Measurements from ENCODE around the gene RNF121.
"Not testable (repeated sequence)": the region's sequence is repeated elsewhere in the genome, so short reads cannot be mapped to it uniquely, and the experiment has no call there.

Gene RNF121

DNA sequence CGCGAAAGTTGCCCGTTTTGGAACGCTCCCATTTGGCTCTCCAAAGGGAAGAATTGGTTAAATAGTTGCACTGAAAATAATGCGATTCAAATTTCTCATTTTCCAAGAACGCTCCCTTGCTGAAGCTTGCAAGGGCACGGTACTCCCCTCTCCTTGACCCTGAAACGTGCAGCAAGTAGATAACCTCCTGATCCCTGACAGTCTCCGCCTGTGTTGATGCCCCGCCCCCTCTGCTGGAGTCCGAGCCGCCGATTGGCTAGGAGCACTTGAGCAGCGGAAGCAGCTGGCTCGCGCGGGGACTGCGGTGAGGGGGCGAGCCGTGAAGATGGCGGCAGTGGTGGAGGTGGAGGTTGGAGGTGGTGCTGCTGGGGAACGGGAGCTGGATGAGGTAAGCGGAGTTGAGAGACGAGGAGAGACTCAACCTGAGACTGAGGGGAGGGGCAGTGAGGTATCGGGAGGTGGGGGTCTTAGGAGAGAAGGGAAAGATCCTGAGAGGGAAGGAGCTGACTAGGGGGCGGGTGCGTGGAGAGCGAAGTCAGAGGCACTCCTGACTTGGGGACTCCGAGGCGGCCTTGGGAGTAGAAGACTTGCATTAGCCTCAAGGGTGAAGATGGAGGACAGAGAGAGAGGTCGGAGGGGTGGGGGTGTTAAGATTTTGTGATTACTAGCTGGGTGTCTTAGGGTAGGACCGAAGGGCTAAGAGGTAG is at the start of gene RNF121:
TSS of gene RNF121 (plus strand) at position 310 of the 707 bp plus-strand sequence. CDS start at position 326, 16 bp downstream.
- peak; percentile 58 for DNase-seq (ENCODE audit: low read depth)
- TF ChIP-seq, protein P1, sequence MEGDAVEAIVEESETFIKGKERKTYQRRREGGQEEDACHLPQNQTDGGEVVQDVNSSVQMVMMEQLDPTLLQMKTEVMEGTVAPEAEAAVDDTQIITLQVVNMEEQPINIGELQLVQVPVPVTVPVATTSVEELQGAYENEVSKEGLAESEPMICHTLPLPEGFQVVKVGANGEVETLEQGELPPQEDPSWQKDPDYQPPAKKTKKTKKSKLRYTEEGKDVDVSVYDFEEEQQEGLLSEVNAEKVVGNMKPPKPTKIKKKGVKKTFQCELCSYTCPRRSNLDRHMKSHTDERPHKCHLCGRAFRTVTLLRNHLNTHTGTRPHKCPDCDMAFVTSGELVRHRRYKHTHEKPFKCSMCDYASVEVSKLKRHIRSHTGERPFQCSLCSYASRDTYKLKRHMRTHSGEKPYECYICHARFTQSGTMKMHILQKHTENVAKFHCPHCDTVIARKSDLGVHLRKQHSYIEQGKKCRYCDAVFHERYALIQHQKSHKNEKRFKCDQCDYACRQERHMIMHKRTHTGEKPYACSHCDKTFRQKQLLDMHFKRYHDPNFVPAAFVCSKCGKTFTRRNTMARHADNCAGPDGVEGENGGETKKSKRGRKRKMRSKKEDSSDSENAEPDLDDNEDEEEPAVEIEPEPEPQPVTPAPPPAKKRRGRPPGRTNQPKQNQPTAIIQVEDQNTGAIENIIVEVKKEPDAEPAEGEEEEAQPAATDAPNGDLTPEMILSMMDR (IDR thresholded peaks at IDR 0.05; ENCODE audit: control insufficient read depth, insufficient read depth, low read depth, low read length, missing control alignments) = no peak
- H3K4me3 ChIP-seq (ENCODE audit: control insufficient read depth, low read depth, low read length) = peak within 1 kb of the TSS; percentile 75

DNA sequence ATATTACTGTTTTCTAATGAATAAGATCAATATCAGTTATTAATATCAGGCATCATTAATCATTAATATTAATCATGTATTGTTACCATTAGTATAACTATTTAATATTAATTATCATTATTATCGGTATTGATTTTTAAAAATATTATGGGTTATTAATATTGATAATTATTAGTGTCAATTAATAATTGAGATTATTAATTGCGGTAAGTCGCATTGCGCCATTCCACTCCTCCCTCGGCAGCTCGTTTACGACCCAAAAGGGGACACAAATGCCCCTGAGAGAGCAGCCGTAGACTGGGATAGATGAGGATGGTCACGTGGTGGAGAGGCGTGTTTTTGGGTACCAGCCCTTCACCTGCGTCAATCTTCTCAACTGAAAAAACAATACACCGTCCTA is 43.0 kb upstream of the RNF121 start:
- H3K4me3 ChIP-seq (ENCODE audit: control insufficient read depth, low read depth, low read length) = not testable (repeated sequence)

DNA sequence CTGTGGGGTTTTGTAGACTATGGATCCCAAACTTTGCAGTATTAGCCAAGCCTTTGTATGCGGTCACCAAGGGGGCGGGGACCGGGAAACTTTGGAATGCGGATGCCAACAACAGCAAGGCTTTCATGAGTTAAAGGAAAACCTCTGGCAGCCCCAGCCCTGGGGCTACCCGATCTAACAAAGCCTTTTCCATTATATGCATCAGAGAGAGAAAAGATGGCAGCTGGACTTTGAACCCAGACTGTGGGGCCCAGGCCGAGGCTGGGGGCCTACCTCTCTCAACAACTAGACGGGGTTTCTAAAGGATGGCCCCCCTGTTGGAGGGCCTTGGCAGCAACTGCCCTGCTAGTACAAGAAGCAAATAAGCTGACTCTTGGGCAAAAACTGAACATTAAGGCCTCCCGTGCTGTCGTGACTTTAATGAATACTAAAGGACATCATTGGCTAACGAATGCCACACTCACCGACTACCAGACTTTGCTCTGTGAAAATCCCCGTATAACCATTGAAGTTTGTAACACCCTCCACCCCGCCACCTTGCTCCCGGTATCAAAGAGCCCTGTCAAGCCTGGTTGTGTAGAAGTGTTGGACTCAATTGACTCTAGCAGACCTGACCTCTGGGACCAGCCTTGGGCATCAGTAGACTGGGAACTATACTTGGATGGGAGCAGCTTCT is 40.4 kb upstream of the RNF121 start:
- not testable (repeated sequence) for H3K4me3 ChIP-seq (ENCODE audit: control insufficient read depth, low read depth, low read length); DNase-seq (ENCODE audit: low read depth)

More for the DNA sequence above, 43.0 kb upstream of the RNF121 start:
- not testable (repeated sequence) for DNase-seq (ENCODE audit: low read depth)

DNA sequence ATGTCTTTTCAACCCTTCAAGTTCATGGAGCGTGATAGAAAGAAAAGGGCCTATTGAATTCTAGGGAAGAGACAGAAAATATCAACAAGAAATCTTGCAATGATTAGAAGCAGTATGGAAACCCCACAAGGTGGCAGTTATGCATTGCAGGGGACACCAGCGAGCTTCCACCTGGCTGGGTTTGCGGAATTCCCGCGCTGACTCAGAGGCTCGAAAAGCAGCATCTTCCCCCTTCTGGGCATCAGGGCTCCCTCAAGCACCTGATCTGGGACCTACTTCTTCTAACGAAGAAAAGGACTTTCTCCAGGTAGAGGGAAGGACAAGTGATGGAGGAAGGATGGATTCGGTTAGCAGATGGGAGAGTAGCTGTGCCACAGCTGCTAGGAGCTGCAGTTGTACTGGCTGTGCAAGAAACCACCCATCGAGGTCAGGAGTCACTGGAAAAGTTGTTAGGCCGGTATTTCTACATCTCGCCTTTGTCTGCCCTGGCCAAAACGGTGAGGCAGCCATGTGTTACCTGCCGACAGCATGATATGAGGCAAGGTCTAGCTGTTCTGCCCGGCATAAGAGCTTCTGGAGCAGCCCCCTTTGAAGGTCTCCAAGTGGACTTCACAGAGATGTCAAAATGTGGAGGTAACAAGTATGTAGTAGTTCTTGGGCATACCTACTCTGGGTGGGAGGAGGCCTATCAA is 39.5 kb upstream of the RNF121 start:
- not testable (repeated sequence) for H3K4me3 ChIP-seq (ENCODE audit: control insufficient read depth, low read depth, low read length); DNase-seq (ENCODE audit: low read depth)

DNA sequence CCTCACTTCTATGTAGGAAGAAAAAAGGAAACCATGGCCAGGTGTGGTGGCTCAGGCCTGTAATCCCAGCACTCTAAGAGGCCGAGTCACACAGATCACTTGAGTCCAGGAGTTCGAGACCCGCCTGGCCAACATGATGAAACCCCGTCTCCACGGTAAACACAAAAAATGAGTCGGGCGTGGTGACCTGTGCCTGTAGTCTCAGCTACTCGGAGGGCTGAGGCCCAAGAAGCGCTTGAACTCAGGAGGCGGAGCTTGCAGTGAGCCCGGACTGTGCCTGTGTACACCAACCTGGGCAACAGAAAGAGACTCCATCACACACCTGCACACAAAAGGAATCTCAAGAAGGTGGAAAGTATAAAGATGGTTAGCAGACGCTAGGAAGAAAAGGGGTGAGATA is 32.9 kb upstream of the RNF121 start:
- TF ChIP-seq, protein P1 (IDR thresholded peaks at IDR 0.05; ENCODE audit: control insufficient read depth, insufficient read depth, low read depth, low read length, missing control alignments) = no peak
- no peak overlapping the region for H3K4me3 ChIP-seq (ENCODE audit: control insufficient read depth, low read depth, low read length)
- DNase-seq (ENCODE audit: low read depth) = no peak

DNA sequence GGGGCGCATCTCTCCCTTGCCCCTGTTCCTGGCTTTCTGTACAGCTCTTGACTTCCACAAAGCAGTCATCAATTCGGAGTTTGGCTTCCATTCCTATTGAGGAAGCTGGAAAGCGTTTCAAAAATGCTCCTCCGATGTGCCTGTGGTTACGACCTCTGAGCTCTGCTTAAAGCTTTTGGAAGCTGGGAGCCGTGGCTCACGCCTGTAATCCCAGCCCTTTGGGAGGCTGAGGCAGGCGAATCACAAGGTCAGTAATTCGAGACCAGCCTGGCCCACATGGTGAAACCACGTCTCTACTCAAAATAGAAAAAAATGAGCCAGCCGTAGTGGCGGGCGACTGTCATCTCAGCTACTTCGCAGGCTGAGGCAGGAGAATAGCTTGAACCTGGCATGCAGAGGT is 27.7 kb upstream of the RNF121 start:
- H3K4me3 ChIP-seq (ENCODE audit: control insufficient read depth, low read depth, low read length) = not testable (repeated sequence)
- peak; percentile 48 for DNase-seq (ENCODE audit: low read depth)

DNA sequence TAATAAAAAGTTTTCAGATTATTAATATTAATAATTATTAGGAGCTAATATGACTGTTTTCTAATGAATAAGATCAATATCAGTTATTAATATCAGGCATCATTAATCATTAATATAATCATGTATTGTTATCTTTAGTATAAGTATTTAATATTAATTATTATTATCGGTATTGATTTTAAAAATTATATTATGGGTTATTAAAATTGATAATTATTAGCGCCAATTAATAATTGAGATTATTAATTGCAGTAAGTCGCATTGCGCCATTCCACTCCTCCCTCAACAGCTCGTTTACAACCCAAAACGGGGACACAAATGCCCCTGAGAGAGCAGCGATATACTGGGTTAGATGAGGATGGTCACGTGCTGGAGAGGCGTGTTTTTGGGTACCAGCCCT is 20.6 kb upstream of the RNF121 start:
- no peak overlapping the region for H3K4me3 ChIP-seq (ENCODE audit: control insufficient read depth, low read depth, low read length)
- DNase-seq (ENCODE audit: low read depth) = no peak
- TF ChIP-seq, protein P1 (IDR thresholded peaks at IDR 0.05; ENCODE audit: control insufficient read depth, insufficient read depth, low read depth, low read length, missing control alignments) = no peak

DNA sequence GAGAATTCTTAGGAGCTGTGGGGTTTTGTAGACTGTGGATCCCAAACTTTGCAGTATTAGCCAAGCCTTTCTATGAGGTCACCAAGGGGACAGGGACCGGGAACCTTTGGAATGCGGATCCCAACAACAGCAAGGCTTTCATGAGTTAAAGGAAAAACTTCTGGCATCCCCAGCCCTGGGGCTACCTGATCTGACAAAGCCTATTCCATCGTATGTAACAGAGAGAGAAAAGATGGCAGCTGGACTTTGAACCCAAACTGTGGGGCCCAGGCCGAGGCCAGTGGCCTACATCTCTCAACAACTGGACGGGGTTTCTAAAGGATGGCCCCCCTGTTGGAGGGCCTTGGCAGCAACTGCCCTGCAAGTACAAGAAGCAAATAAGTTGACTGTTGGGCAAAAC is 18.1 kb upstream of the RNF121 start:
- not testable (repeated sequence) for DNase-seq (ENCODE audit: low read depth); H3K4me3 ChIP-seq (ENCODE audit: control insufficient read depth, low read depth, low read length)

DNA sequence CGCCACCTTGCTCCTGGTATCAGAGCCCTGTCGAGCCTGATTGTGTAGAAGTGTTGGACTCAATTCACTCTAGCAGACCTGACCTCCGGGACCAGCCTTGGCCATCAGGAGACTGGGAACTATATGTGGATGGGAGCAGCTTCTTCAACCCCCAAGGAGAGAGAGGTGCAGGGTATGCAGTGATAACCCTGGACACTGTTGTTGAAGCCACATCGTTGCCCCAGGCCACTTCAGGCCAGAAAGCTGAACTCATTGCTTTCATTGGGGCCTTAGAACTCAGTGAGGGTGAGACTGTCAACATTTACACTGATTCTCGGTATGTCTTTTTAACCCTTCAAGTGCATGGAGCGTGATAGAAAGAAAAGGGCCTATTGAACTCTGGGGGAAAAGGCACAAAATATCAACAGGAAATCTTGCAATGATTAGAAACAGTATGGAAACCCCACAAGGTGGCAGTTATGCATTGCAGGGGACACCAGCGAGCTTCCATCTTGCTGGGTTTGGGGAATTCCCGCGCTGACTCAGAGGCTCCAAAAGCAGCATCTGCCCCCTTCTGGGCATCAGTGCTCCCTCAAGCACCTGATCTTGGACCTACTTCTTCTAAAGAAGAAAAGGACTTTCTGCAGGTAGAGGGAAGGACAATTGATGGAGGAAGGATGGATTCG is 17.4 kb upstream of the RNF121 start:
- not testable (repeated sequence) for DNase-seq (ENCODE audit: low read depth); H3K4me3 ChIP-seq (ENCODE audit: control insufficient read depth, low read depth, low read length)

DNA sequence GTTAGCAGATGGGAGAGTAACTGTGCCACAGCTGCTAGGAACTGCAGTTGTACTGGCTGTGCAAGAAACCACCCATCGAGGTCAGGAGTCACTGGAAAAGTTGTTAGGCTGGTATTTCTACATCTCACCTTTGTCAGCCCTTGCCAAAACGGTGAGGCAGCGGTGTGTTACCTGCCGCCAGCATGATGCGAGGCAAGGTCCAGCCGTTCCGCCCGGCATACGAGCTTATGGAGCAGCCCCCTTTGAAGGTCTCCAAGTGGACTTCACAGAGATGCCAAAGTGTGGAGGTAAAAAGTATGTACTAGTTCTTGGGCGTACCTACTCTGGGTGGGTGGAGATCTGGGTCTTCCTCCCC is 16.9 kb upstream of the RNF121 start:
- DNase-seq (ENCODE audit: low read depth); H3K4me3 ChIP-seq (ENCODE audit: control insufficient read depth, low read depth, low read length): not testable (repeated sequence)

Measured in AG09309 (cell line).